Effector CD8-positive, alpha-beta T cell (primary cell): ENCODE results near the gene EIF3L.

Experiments
- DNase-seq: peaks from one replicate; lab custom pipeline; 2025; lab: John Stamatoyannopoulos, UW

The EIF3L gene

GRCh38 chr22:37854946-37855345, 5.7 kb downstream of the EIF3L start:
- DNase-seq = no peak

GRCh38 chr22:37855462-37855861, 6.2 kb downstream of the EIF3L start:
- no peak for DNase-seq

GRCh38 chr22:37860796-37861421, 11.7 kb downstream of the EIF3L start:
- no peak for DNase-seq

- no peak for DNase-seq
Measured at GRCh38 chr22:37862570-37863325, 13.5 kb downstream of the EIF3L start.

- DNase-seq = no peak
Measured at GRCh38 chr22:37865510-37865909, 16.3 kb downstream of the EIF3L start.

- no peak for DNase-seq
Measured at GRCh38 chr22:37870273-37870672, 21.1 kb downstream of the EIF3L start.

GRCh38 chr22:37880668-37881440, 31.6 kb downstream of the EIF3L start:
- DNase-seq = no peak

GRCh38 chr22:37884420-37884819, 35.2 kb downstream of the EIF3L start:
- no peak for DNase-seq

GRCh38 chr22:37887584-37888378, 38.6 kb downstream of the EIF3L start:
- DNase-seq = no peak

- DNase-seq = no peak
Measured at GRCh38 chr22:37891926-37892325, 42.7 kb downstream of the EIF3L start.

GRCh38 chr22:37892566-37893335, 43.5 kb downstream of the EIF3L start:
- DNase-seq = no peak

GRCh38 chr22:37893583-37893983, 44.4 kb downstream of the EIF3L start:
- no peak for DNase-seq

- no peak for DNase-seq
Measured at GRCh38 chr22:37894939-37895670, 45.9 kb downstream of the EIF3L start.

- no peak for DNase-seq
Measured at GRCh38 chr22:37896181-37896592, 47.0 kb downstream of the EIF3L start.

- DNase-seq = no peak
Measured at GRCh38 chr22:37896939-37897338, 47.7 kb downstream of the EIF3L start.

- DNase-seq = no peak
Measured at GRCh38 chr22:37897807-37898206, 48.6 kb downstream of the EIF3L start.

- no peak for DNase-seq
Measured at GRCh38 chr22:37898441-37899181, 49.4 kb downstream of the EIF3L start.

- no peak for DNase-seq
Measured at GRCh38 chr22:37904572-37905533, 55.6 kb downstream of the EIF3L start.
